ENCODE results near the gene TCF4.
A peak's percentile ranks its signal among the peaks of the same experiment; 100 is the strongest.

TCF4 gene

DNA sequence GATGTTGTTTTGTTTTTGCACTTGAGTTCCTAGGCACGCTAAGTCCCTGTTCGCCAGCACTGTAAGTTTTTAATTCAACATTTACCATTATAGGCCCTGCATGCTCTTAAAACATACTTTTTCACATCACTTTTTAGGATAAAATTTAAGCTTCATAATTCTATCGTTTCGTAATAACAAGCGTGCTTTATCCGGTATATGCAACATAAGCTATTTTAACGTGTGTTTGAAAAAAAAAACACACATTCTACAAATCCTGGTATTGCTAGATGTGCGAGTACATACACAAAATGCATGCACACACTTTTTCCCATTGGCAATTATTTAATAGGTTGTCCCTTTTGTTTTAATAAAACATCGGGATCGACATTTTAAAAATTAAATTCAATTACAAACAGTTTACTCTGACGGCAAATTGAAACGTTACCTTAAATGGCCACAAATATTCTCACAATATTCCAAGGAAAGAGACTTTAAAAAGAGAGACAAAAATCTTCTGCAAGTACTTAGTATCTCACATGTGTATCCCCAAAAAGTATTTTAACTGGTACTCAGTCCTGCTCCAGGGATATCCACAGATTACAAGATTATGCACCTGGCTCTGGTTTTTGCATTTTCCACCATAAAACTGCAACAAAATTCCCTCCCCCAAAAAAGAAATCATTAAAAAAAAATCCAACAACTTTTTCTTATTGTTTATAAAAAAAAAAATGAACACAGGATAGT is 1.0 kb upstream of the TCF4 start:
- ATAC-seq, result peak; percentile 5; the same call in 1 of the 3 replicates
- no peak for TF ChIP-seq GLIS3 (CRISPR knock-in tag; IDR thresholded peaks at IDR 0.05)
- TF ChIP-seq, protein P1, sequence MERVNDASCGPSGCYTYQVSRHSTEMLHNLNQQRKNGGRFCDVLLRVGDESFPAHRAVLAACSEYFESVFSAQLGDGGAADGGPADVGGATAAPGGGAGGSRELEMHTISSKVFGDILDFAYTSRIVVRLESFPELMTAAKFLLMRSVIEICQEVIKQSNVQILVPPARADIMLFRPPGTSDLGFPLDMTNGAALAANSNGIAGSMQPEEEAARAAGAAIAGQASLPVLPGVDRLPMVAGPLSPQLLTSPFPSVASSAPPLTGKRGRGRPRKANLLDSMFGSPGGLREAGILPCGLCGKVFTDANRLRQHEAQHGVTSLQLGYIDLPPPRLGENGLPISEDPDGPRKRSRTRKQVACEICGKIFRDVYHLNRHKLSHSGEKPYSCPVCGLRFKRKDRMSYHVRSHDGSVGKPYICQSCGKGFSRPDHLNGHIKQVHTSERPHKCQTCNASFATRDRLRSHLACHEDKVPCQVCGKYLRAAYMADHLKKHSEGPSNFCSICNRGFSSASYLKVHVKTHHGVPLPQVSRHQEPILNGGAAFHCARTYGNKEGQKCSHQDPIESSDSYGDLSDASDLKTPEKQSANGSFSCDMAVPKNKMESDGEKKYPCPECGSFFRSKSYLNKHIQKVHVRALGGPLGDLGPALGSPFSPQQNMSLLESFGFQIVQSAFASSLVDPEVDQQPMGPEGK (CRISPR knock-in tag; IDR thresholded peaks at IDR 0.05; ENCODE audit: borderline replicate concordance), result no peak
- TF ChIP-seq ZC3H10 (CRISPR knock-in tag; IDR thresholded peaks at IDR 0.05), result no peak
- TF ChIP-seq ZNF565 (CRISPR knock-in tag; conservative IDR thresholded peaks at IDR 0.05; ENCODE audit: low read depth), result no peak
- TF ChIP-seq ISL1 (CRISPR knock-in tag; IDR thresholded peaks at IDR 0.05), result no peak
- TF ChIP-seq TCF4 (CRISPR knock-in tag; IDR thresholded peaks at IDR 0.05; ENCODE audit: borderline replicate concordance), result no peak
- no peak for TF ChIP-seq BACH2 (CRISPR knock-in tag; IDR thresholded peaks at IDR 0.05; ENCODE audit: borderline replicate concordance)
- TF ChIP-seq PPARA (CRISPR knock-in tag; IDR thresholded peaks at IDR 0.05; ENCODE audit: borderline replicate concordance), result no peak
- TF ChIP-seq ZNF70 (CRISPR knock-in tag; IDR thresholded peaks at IDR 0.05), result no peak
- TF ChIP-seq, protein P2, sequence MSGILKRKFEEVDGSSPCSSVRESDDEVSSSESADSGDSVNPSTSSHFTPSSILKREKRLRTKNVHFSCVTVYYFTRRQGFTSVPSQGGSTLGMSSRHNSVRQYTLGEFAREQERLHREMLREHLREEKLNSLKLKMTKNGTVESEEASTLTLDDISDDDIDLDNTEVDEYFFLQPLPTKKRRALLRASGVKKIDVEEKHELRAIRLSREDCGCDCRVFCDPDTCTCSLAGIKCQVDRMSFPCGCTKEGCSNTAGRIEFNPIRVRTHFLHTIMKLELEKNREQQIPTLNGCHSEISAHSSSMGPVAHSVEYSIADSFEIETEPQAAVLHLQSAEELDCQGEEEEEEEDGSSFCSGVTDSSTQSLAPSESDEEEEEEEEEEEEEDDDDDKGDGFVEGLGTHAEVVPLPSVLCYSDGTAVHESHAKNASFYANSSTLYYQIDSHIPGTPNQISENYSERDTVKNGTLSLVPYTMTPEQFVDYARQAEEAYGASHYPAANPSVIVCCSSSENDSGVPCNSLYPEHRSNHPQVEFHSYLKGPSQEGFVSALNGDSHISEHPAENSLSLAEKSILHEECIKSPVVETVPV (CRISPR knock-in tag; IDR thresholded peaks at IDR 0.05), result no peak
- TF ChIP-seq CSDC2 (CRISPR knock-in tag; IDR thresholded peaks at IDR 0.05), result no peak

DNA sequence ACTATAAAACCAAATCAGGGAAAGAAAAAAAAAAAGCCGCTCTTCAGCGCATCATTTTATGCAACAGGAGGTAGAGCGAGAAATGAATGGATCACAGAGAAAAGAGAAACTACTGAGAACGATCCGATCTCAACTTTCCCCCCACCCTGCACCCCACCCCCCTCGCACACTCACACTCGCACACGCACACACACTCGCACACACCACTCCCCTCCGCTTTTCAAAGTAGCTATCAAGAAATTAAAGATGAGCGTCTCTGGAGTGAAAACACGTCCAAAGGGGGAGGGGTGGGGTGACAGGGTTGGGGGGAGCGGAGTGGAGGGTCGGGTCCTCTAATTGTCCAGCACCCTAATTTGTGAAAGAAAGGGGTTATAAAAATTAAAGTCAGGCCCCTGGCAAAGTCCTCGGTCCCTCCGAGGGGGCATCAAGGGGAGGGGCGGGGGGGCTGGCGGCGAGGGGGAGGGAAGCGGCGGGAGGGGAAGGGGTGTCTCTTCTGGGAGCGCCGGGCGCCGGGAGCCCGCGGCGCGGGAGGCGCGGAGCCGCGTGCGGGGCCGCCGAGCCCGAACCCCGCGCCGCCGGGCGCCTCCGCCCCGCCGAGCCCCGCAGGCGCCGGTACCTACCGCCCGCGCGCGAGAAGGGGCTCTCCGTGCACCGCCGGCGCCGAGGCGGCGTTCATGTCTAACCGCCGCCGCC is 428 bp downstream of the TCF4 start:
- no peak for ATAC-seq
- TF ChIP-seq GLIS3 (CRISPR knock-in tag; IDR thresholded peaks at IDR 0.05), result no peak
- no peak for TF ChIP-seq PPARA (CRISPR knock-in tag; IDR thresholded peaks at IDR 0.05; ENCODE audit: borderline replicate concordance)
- TF ChIP-seq ZNF70 (CRISPR knock-in tag; IDR thresholded peaks at IDR 0.05), result no peak
- no peak for TF ChIP-seq ZFP3 (CRISPR knock-in tag; IDR thresholded peaks at IDR 0.05)
- TF ChIP-seq ZNF8 (CRISPR knock-in tag; IDR thresholded peaks at IDR 0.05), result no peak
- TF ChIP-seq, protein P2 (CRISPR knock-in tag; IDR thresholded peaks at IDR 0.05), result no peak
- TF ChIP-seq CSDC2 (CRISPR knock-in tag; IDR thresholded peaks at IDR 0.05), result no peak
- no peak for TF ChIP-seq ZNF565 (CRISPR knock-in tag; conservative IDR thresholded peaks at IDR 0.05; ENCODE audit: low read depth)

DNA sequence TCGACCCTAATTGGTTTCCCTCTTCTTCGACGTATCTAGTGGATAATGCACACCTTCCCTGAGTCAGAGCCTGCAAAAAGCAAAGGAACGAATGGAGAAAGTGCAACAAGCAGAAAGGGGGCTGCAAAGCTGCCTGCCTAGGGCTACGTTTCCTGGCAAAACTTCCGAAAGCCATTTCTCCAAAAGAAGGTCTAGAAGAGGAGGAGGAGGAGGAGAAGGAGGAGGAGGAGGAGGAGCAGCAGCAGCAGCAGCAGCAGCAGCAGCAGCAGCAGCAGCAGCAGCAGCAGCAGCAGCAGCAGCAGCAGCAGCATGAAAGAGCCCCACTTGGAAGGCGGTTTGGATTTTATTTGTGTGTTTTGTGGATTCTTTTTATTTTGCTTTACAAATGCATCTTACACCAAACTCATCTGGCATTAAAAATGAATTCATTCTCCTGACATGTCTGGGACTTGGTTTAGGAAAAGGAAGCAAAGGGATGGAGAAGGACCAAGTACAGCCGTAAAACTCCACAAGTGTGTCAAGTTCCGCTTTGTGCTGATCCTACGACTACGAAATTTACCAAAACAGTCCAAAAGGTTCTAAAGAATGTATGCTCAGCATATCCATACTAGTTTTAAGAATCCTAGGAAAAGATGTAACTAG is 2.0 kb downstream of the TCF4 start:
- no peak for ATAC-seq
- TF ChIP-seq BACH2 (CRISPR knock-in tag; IDR thresholded peaks at IDR 0.05; ENCODE audit: borderline replicate concordance), result no peak
- TF ChIP-seq GLIS3 (CRISPR knock-in tag; IDR thresholded peaks at IDR 0.05), result no peak
- no peak for TF ChIP-seq RARB (CRISPR knock-in tag; IDR thresholded peaks at IDR 0.05)
- no peak for TF ChIP-seq ARNTL (CRISPR knock-in tag; IDR thresholded peaks at IDR 0.05; ENCODE audit: borderline replicate concordance, low read depth)
- TF ChIP-seq ZNF70 (CRISPR knock-in tag; IDR thresholded peaks at IDR 0.05), result no peak
- TF ChIP-seq, protein P3, sequence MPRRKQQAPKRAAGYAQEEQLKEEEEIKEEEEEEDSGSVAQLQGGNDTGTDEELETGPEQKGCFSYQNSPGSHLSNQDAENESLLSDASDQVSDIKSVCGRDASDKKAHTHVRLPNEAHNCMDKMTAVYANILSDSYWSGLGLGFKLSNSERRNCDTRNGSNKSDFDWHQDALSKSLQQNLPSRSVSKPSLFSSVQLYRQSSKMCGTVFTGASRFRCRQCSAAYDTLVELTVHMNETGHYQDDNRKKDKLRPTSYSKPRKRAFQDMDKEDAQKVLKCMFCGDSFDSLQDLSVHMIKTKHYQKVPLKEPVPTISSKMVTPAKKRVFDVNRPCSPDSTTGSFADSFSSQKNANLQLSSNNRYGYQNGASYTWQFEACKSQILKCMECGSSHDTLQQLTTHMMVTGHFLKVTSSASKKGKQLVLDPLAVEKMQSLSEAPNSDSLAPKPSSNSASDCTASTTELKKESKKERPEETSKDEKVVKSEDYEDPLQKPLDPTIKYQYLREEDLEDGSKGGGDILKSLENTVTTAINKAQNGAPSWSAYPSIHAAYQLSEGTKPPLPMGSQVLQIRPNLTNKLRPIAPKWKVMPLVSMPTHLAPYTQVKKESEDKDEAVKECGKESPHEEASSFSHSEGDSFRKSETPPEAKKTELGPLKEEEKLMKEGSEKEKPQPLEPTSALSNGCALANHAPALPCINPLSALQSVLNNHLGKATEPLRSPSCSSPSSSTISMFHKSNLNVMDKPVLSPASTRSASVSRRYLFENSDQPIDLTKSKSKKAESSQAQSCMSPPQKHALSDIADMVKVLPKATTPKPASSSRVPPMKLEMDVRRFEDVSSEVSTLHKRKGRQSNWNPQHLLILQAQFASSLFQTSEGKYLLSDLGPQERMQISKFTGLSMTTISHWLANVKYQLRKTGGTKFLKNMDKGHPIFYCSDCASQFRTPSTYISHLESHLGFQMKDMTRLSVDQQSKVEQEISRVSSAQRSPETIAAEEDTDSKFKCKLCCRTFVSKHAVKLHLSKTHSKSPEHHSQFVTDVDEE (CRISPR knock-in tag; IDR thresholded peaks at IDR 0.05), result no peak
- TF ChIP-seq, protein P4, sequence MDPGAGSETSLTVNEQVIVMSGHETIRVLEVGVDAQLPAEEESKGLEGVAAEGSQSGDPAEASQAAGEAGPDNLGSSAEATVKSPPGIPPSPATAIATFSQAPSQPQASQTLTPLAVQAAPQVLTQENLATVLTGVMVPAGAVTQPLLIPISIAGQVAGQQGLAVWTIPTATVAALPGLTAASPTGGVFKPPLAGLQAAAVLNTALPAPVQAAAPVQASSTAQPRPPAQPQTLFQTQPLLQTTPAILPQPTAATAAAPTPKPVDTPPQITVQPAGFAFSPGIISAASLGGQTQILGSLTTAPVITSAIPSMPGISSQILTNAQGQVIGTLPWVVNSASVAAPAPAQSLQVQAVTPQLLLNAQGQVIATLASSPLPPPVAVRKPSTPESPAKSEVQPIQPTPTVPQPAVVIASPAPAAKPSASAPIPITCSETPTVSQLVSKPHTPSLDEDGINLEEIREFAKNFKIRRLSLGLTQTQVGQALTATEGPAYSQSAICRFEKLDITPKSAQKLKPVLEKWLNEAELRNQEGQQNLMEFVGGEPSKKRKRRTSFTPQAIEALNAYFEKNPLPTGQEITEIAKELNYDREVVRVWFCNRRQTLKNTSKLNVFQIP (CRISPR knock-in tag; IDR thresholded peaks at IDR 0.05; ENCODE audit: borderline replicate concordance, low read depth), result no peak
- TF ChIP-seq ZC3H10 (CRISPR knock-in tag; IDR thresholded peaks at IDR 0.05), result no peak
- no peak for TF ChIP-seq ZFP30 (CRISPR knock-in tag; IDR thresholded peaks at IDR 0.05)
- TF ChIP-seq PPARA (CRISPR knock-in tag; IDR thresholded peaks at IDR 0.05; ENCODE audit: borderline replicate concordance), result no peak
- TF ChIP-seq CSDC2 (CRISPR knock-in tag; IDR thresholded peaks at IDR 0.05), result no peak

Measured in SK-N-SH treated with all-trans-retinoic acid at 6 μM for 48 hours (cell line).